Activated CD8-positive, alpha-beta T cell treated with anti-CD3 and anti-CD28 coated beads for 36 hours (primary cell): ENCODE results near the gene PON3. TPM values are rescaled to one million over a fixed set of nuclear protein-coding genes. Genes with fewer than 3 reads are reported as not detected.

ENCODE experiments used
- ATAC-seq: fragments of 200-7000 bp; cut with Tn5 transposase; one replicate; pipeline ENCODE4 v1.10.0; 2021; ENCODE audit warnings: mild to moderate bottlenecking, moderate library complexity
- CTCF ChIA-PET: fragments of 350-600 bp; sonication (Branson Sonifier 250); formaldehyde crosslinking; loops from one replicate; lab custom pipeline; 2021; ENCODE audit warnings: antibody characterized with exemption; lab: Charles Lee
- POLR2A ChIA-PET: fragments of 350-600 bp; sonication (Branson Sonifier 250); formaldehyde crosslinking; loops from one replicate; lab custom pipeline; 2021; ENCODE audit warnings: antibody characterized with exemption; lab: Charles Lee
- DNase-seq: peaks from one replicate; pipeline ENCODE4 v3.0.0-alpha.2; 2020
- H3K27ac Mint-ChIP-seq: one replicate; pipeline ENCODE4 v1.8.0; 2021; ENCODE audit warnings: mild to moderate bottlenecking, mixed read lengths
- H3K27me3 Mint-ChIP-seq: one replicate; pipeline ENCODE4 v1.8.0; 2021; ENCODE audit warnings: mixed read lengths
- H3K36me3 Mint-ChIP-seq: one replicate; pipeline ENCODE4 v1.8.0; 2021; ENCODE audit warnings: low read depth, mixed read lengths
- H3K4me1 Mint-ChIP-seq: one replicate; pipeline ENCODE4 v1.8.0; 2021; ENCODE audit warnings: low read depth, mixed read lengths
- H3K4me3 Mint-ChIP-seq: one replicate; pipeline ENCODE4 v1.8.0; 2021; ENCODE audit warnings: mild to moderate bottlenecking, moderate library complexity, mixed read lengths
- H3K9me3 Mint-ChIP-seq: one replicate; pipeline ENCODE4 v1.8.0; 2021; ENCODE audit warnings: mixed read lengths
- intact Hi-C: fragments of 100-400 bp; cut with micrococcal nuclease; formaldehyde crosslinking; loops from one replicate; pipeline ENCODE4 v1.10.0; 2022
- total RNA-seq, 2 experiments: library from RNA; stranded (reverse); gene quantifications; one replicate each; pipeline ENCODE4 v1.2.3, GENCODE V29; 2021
- TF ChIP-seq, protein P1 (sequence below): fragments of 200-600 bp; IDR thresholded peaks from one replicate; pipeline ENCODE4 v1.8.0; 2022; ENCODE audit warnings: antibody characterized with exemption, mild to moderate bottlenecking

PON3 gene
- total RNA-seq, 2 experiments from 2014 or later, result not detected

GRCh38 chr7:95427166-95427565 is 31.0 kb upstream of the PON3 start:
- H3K27me3 Mint-ChIP-seq, result no peaks in the 10 kb centered on the region
- intact Hi-C loops, result no loop called here
- no peaks in the 10 kb centered on the region for H3K36me3 Mint-ChIP-seq
- TF ChIP-seq, protein P1, sequence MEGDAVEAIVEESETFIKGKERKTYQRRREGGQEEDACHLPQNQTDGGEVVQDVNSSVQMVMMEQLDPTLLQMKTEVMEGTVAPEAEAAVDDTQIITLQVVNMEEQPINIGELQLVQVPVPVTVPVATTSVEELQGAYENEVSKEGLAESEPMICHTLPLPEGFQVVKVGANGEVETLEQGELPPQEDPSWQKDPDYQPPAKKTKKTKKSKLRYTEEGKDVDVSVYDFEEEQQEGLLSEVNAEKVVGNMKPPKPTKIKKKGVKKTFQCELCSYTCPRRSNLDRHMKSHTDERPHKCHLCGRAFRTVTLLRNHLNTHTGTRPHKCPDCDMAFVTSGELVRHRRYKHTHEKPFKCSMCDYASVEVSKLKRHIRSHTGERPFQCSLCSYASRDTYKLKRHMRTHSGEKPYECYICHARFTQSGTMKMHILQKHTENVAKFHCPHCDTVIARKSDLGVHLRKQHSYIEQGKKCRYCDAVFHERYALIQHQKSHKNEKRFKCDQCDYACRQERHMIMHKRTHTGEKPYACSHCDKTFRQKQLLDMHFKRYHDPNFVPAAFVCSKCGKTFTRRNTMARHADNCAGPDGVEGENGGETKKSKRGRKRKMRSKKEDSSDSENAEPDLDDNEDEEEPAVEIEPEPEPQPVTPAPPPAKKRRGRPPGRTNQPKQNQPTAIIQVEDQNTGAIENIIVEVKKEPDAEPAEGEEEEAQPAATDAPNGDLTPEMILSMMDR, result no peak
- H3K27ac Mint-ChIP-seq, result no peak overlapping the region
- ChIA-PET POLR2A (no interaction called here), CTCF (no interaction called here)
- no peak overlapping the region for H3K4me3 Mint-ChIP-seq
- no peaks in the 10 kb centered on the region for H3K9me3 Mint-ChIP-seq
- no peak for DNase-seq
- H3K4me1 Mint-ChIP-seq, result no peaks in the 10 kb centered on the region
- ATAC-seq, result no peak

- CTCF ChIA-PET, result no interaction called here
- ATAC-seq, result no peak
- POLR2A ChIA-PET, result interaction anchor here (1.0 kb wide), 1 partner anchor 10 kb away, joined by 3 read pairs; no protein-coding TSS in a partner anchor
Measured at GRCh38 chr7:95425694-95426093, 29.5 kb upstream of the PON3 start.

DNA sequence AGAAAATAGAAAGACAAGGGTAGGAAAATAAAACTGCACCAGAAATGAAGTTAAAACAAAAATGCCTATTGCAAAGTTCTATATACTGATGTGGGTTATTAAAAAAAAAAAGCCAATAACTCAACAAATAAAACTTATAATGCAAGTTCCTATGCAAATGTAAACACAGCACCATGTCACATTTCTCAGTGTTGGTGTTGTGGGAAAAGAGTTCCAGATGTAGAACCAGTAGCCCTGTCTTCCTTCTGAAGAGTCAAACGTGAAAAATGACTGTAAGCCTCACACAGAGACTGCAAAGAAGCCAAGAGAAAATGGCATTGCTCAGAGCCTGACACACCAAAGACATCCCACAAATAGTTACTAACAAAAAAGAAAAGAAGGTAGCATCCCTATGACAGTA is 28.5 kb upstream of the PON3 start:
- no peaks in the 10 kb centered on the region for H3K27me3 Mint-ChIP-seq
- TF ChIP-seq, protein P1, result no peak

More at GRCh38 chr7:95425694-95426093, 29.5 kb upstream of the PON3 start:
- DNase-seq, result no peak
- TF ChIP-seq, protein P1, result no peak
- Mint-ChIP-seq H3K9me3 (no peaks in the 10 kb centered on the region), H3K4me1 (no peaks in the 10 kb centered on the region), H3K27ac (no peak overlapping the region), H3K4me3 (no peak overlapping the region), H3K36me3 (no peaks in the 10 kb centered on the region), H3K27me3 (no peaks in the 10 kb centered on the region)
- intact Hi-C loops, result no loop called here

DNA sequence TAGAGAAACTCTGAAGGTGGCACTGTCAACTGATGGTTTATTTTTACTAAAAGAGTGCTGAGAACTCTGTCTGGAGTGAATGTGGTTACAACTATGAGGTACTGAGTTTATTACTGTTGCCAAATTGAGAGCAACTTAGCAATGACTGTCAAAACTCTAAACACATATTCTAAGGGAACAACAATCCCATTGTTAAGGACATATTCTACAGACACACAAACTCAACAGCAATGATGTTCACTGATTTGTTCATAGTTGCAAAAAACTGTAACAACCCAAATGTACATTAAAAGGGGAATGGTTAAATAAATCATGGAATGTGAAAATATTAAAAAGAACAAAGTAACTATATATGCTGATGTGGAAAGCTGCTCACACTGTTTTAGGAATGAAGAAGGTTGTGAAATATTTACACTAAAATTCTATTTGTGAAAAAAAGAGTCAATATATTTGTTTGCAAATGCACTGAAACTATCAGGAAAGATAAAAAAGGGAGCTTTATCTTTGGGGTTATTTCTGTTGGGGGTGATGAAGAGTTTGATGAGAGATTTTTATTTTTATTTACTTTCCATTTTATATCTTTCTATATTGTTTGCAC is 25.8 kb upstream of the PON3 start:
- Mint-ChIP-seq H3K9me3 (no peaks in the 10 kb centered on the region), H3K36me3 (no peaks in the 10 kb centered on the region), H3K4me1 (no peaks in the 10 kb centered on the region), H3K27ac (no peak overlapping the region), H3K4me3 (no peak overlapping the region), H3K27me3 (no peaks in the 10 kb centered on the region)
- TF ChIP-seq, protein P1, result no peak
- POLR2A ChIA-PET, result no interaction called here
- DNase-seq, result no peak
- CTCF ChIA-PET, result no interaction called here
- intact Hi-C loops, result no loop called here
- no peak for ATAC-seq

More for the DNA sequence above, 28.5 kb upstream of the PON3 start:
- Mint-ChIP-seq H3K36me3 (no peaks in the 10 kb centered on the region), H3K27ac (no peak overlapping the region), H3K4me1 (no peaks in the 10 kb centered on the region), H3K4me3 (no peak overlapping the region), H3K9me3 (no peaks in the 10 kb centered on the region)
- POLR2A ChIA-PET, result interaction anchor here (1.0 kb wide), 1 partner anchor 9 kb away, joined by 3 read pairs; no protein-coding TSS in a partner anchor
- no peak for DNase-seq
- ATAC-seq, result no peak
- CTCF ChIA-PET, result no interaction called here
- intact Hi-C loops, result no loop called here

- Mint-ChIP-seq H3K27ac (no peak overlapping the region), H3K9me3 (no peaks in the 10 kb centered on the region), H3K27me3 (no peaks in the 10 kb centered on the region), H3K4me1 (no peaks in the 10 kb centered on the region), H3K36me3 (no peaks in the 10 kb centered on the region), H3K4me3 (no peak overlapping the region)
- no peak for ATAC-seq
- TF ChIP-seq, protein P1, result no peak
- POLR2A ChIA-PET, result no interaction called here
- intact Hi-C loops, result no loop called here
- CTCF ChIA-PET, result no interaction called here
- no peak for DNase-seq
Measured at GRCh38 chr7:95421000-95421846, 25.0 kb upstream of the PON3 start.
